ENCODE measurements around the gene PPCS.

Gene PPCS

GRCh38 chr1:42442662-42443061 is 13.7 kb upstream of the PPCS start:
- H3K36me3 ChIP-seq (ENCODE audit: control insufficient read depth in 2 of 2, insufficient read depth in 1 of 2, low read length in 2 of 2) = no peaks in the 10 kb centered on the region
- ChIA-PET POLR2A (no interaction called here), CTCF (no interaction called here)
- H3K9me3 ChIP-seq (ENCODE audit: control insufficient read depth, insufficient read depth, low read depth, low read length) = no peaks in the 10 kb centered on the region
- H3K27ac ChIP-seq (ENCODE audit: extremely low read depth, low read depth, low read length) = no peak overlapping the region
- TF ChIP-seq CTCF (tag by site-specific recombination; IDR thresholded peaks at IDR 0.05) (no peak), ZNF16 (tag by site-specific recombination; IDR thresholded peaks at IDR 0.05; ENCODE audit: low read depth) (no peak), ZNF704 (tag by site-specific recombination; IDR thresholded peaks at IDR 0.05) (no peak)
- no peak overlapping the region for H3K4me3 ChIP-seq (ENCODE audit: low read depth, low read length)
- H3K4me1 ChIP-seq (ENCODE audit: control insufficient read depth, insufficient read depth, low read length) = no peaks in the 10 kb centered on the region

- no peak overlapping the region for H3K27ac ChIP-seq (ENCODE audit: extremely low read depth, low read depth, low read length)
- H3K4me1 ChIP-seq (ENCODE audit: control insufficient read depth, insufficient read depth, low read length) = no peaks in the 10 kb centered on the region
- H3K36me3 ChIP-seq (ENCODE audit: control insufficient read depth in 2 of 2, insufficient read depth in 1 of 2, low read length in 2 of 2) = no peaks in the 10 kb centered on the region
- ChIA-PET CTCF (no interaction called here), POLR2A (no interaction called here)
- TF ChIP-seq ZNF791 (tag by site-specific recombination; IDR thresholded peaks at IDR 0.05) (no peak), ZNF404 (tag by site-specific recombination; IDR thresholded peaks at IDR 0.05) (no peak), ZNF175 (tag by site-specific recombination; IDR thresholded peaks at IDR 0.05) (no peak), SP7 (tag by site-specific recombination; IDR thresholded peaks at IDR 0.05) (no peak), GFI1B (tag by site-specific recombination; IDR thresholded peaks at IDR 0.05) (no peak), AEBP2 (tag by site-specific recombination; IDR thresholded peaks at IDR 0.05; ENCODE audit: borderline replicate concordance) (no peak), ZNF426 (tag by site-specific recombination; IDR thresholded peaks at IDR 0.05) (no peak), ZSCAN5A (tag by site-specific recombination; IDR thresholded peaks at IDR 0.05) (no peak), YY1 (tag by site-specific recombination; IDR thresholded peaks at IDR 0.05) (no peak), ZNF707 (tag by site-specific recombination; IDR thresholded peaks at IDR 0.05) (no peak), ZBTB49 (tag by site-specific recombination; IDR thresholded peaks at IDR 0.05; ENCODE audit: low read depth) (no peak), ZNF248 (tag by site-specific recombination; IDR thresholded peaks at IDR 0.05) (no peak), SCRT1 (tag by site-specific recombination; IDR thresholded peaks at IDR 0.05; ENCODE audit: borderline replicate concordance) (no peak)
- H3K9me3 ChIP-seq (ENCODE audit: control insufficient read depth, insufficient read depth, low read depth, low read length) = no peaks in the 10 kb centered on the region
- H3K4me3 ChIP-seq (ENCODE audit: low read depth, low read length) = no peak overlapping the region
Observed at GRCh38 chr1:42449256-42449655, 7.1 kb upstream of the PPCS start.

Measured in HEK293 (cell line).